HepG2 (cell line): ENCODE results near the gene CYSRT1. TPM values are rescaled to one million over a fixed set of nuclear protein-coding genes. Genes with fewer than 3 reads are reported as not detected.

ENCODE experiments used
- ARNTL ChIP-seq: sonication (generic); formaldehyde crosslinking; IDR thresholded peaks from 2 replicates; pipeline ENCODE4 v1.4.0; 2020; ENCODE audit warnings: mild to moderate bottlenecking, missing genetic modification reagents
- ATF7 ChIP-seq, 2 experiments: fragments of 450-650 bp in 1 of 2; sonication (generic) in 1 of 2; formaldehyde crosslinking in 1 of 2; IDR thresholded peaks; 2 replicates each; pipeline versions ENCODE4 v1.4.0 to v1.6.1; 2016 to 2020; ENCODE audit warnings: antibody characterized with exemption in 1 of 2, mild to moderate bottlenecking in 1 of 2, missing genetic modification reagents in 1 of 2
- CC2D1A ChIP-seq: sonication (generic); formaldehyde crosslinking; IDR thresholded peaks from 2 replicates; pipeline ENCODE4 v1.8.1; 2023; ENCODE audit warnings: mild to moderate bottlenecking, missing genetic modification reagents
- FOXC1 ChIP-seq: sonication (generic); formaldehyde crosslinking; IDR thresholded peaks from 2 replicates; pipeline ENCODE4 v1.8.0; 2022; ENCODE audit warnings: mild to moderate bottlenecking, missing genetic modification reagents, borderline replicate concordance
- KDM5B ChIP-seq: sonication (generic); formaldehyde crosslinking; IDR thresholded peaks from 2 replicates; pipeline ENCODE4 v1.4.0; 2020; ENCODE audit warnings: missing genetic modification reagents, mild to moderate bottlenecking, borderline replicate concordance
- POLR2AphosphoS5 ChIP-seq: IDR thresholded peaks from 2 replicates; pipeline ENCODE4 v1.6.1; 2012; ENCODE audit warnings: low read depth, low read length
- POLR2G ChIP-seq: fragments of 200-400 bp; formaldehyde crosslinking; IDR thresholded peaks from 2 replicates; pipeline ENCODE4 v1.6.1; 2018; ENCODE audit warnings: mild to moderate bottlenecking, low read depth, low read length, moderate library complexity
- SYNCRIP ChIP-seq: fragments of 200-400 bp; formaldehyde crosslinking; IDR thresholded peaks from 2 replicates; pipeline ENCODE4 v1.6.1; 2018; ENCODE audit warnings: mild to moderate bottlenecking, low read depth, low read length; ENCODE audit not compliant: insufficient read depth
- THYN1 ChIP-seq: sonication (generic); formaldehyde crosslinking; IDR thresholded peaks from 2 replicates; pipeline ENCODE4 v1.8.1; 2023; ENCODE audit warnings: low read depth, mild to moderate bottlenecking, moderate library complexity, missing genetic modification reagents, borderline replicate concordance
- XRCC5 ChIP-seq: fragments of 200-400 bp; formaldehyde crosslinking; optimal IDR thresholded peaks from 2 replicates; pipeline ENCODE3; 2017; ENCODE audit warnings: mild to moderate bottlenecking, low read length
- ZFP90 ChIP-seq: sonication (generic); formaldehyde crosslinking; IDR thresholded peaks from 2 replicates; pipeline ENCODE4 v1.8.0; 2022; ENCODE audit warnings: missing genetic modification reagents, mild to moderate bottlenecking, inconsistent platforms, borderline replicate concordance
- ZFYVE20 ChIP-seq: sonication (generic); formaldehyde crosslinking; IDR thresholded peaks from 2 replicates; pipeline ENCODE4 v1.8.0; 2023; ENCODE audit warnings: low read depth, mild to moderate bottlenecking, moderate library complexity, missing genetic modification reagents, borderline replicate concordance
- ZNF326 ChIP-seq: sonication (generic); formaldehyde crosslinking; IDR thresholded peaks from 2 replicates; pipeline ENCODE4 v1.4.0; 2020; ENCODE audit warnings: missing genetic modification reagents, borderline replicate concordance
- ZNF547 ChIP-seq: sonication (generic); formaldehyde crosslinking; IDR thresholded peaks from 2 replicates; pipeline ENCODE4 v1.5.1; 2020; ENCODE audit warnings: mild to moderate bottlenecking, missing genetic modification reagents
- polyA plus RNA-seq, 8 experiments: library from polyadenylated mRNA; depleted of rRNA in 3 of 8; stranded (reverse) in 7 of 8; unstranded in 1 of 8; fragments of >200 nt; fragmentation: Illumina TruSeq in 4 of 8; extraction: Trizol in 4 of 8; gene quantifications; 2 replicates each; pipeline versions ENCODE4 v1.2.1 to v1.2.3, GENCODE V29; 2011 to 2016; ENCODE audit warnings: low read depth in 4 of 8, missing spikeins in 1 of 8, mixed read lengths in 1 of 8; ENCODE audit not compliant: insufficient read depth in 1 of 8
- total RNA-seq, 5 experiments: library from RNA; depleted of rRNA; stranded (reverse); fragments of >200 nt; fragmentation: Illumina TruSeq; extraction: Trizol; gene quantifications; 2 replicates each; pipeline ENCODE4 v1.2.3, GENCODE V29; 2016; ENCODE audit warnings: low read depth in 1 of 5
- TF ChIP-seq, protein P1 (sequence below): IDR thresholded peaks from 2 replicates; pipeline ENCODE4 v1.6.1; 2012; ENCODE audit warnings: inconsistent platforms
- TF ChIP-seq, protein P2 (sequence below): sonication (generic); formaldehyde crosslinking; IDR thresholded peaks from 2 replicates; pipeline ENCODE4 v1.5.0; 2020; ENCODE audit warnings: mild to moderate bottlenecking, missing genetic modification reagents, borderline replicate concordance
- TF ChIP-seq, protein P3 (sequence below): sonication (generic); formaldehyde crosslinking; IDR thresholded peaks from 2 replicates; pipeline ENCODE4 v1.4.0; 2020; ENCODE audit warnings: missing genetic modification reagents
- TF ChIP-seq, protein P4 (sequence below): sonication (generic); formaldehyde crosslinking; IDR thresholded peaks from 2 replicates; pipeline ENCODE4 v1.4.0; 2020; ENCODE audit warnings: missing genetic modification reagents, mild to moderate bottlenecking, borderline replicate concordance
- TF ChIP-seq, protein P5 (sequence below): sonication (generic); formaldehyde crosslinking; IDR thresholded peaks from 2 replicates; pipeline ENCODE4 v1.4.0; 2020; ENCODE audit warnings: missing genetic modification reagents, borderline replicate concordance

Gene CYSRT1
- total and polyA plus RNA-seq, 2 of the 13 experiments (the other 11 are each of a cell fraction or from before 2014, with no cell fraction given) = 1.5 to 2.1 TPM

DNA sequence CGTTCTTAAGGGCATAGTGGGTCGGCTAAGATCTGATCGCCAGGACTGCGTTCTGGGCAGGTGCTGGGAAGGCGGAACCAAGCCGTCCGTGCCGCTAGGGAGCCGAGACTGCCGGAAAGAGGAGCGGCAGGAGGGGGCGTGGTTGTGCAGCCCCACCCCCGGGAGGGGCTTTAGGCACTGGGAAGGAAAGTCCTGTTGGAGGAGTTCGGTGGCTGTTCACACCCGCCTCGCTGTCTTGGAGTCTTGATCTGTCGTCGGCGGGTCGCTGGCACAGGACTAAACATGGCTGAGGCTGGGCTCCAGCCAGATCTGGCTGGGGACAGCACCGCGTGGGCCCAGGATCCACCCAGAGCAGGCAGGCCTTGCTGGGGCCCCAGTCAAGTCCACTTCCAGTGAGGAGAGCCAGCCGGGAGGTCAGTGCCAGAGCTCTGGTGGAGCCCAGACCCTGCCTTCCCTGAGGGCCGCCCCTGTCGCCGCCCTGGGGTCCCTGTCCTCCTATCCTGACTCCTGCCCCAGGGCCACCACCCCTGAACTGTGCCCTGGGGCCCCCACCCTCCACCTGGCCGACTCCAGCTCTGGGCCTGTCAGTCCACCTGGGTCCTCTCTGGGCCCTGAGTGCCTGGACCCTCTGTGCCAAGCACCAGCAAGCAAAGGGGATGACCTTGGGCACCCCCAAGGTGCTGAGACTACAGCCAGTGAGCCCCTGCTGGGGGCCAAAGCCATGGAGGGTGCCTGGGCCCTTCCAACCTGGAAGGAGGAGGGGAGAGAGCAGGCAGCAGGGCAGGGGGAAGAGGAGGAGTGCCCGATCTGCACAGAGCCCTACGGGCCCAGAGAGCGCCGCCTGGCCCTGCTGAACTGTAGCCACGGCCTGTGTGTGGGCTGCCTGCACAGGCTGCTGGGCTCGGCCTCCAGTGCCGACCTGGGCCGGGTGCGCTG is 7.4 kb upstream of the CYSRT1 start (continued):
- TF ChIP-seq ZFYVE20 (peak; percentile 38; the same call in 1 of the 2 replicates), ATF7 (IDR thresholded peaks at IDR 0.05) (no peak), ATF7 (CRISPR knock-in tag; IDR thresholded peaks at IDR 0.05) (0 out of 2 replicates have a peak, but pooled peaks have one; percentile 43), KDM5B (CRISPR knock-in tag) (peak; percentile 14; the same call in 1 of the 2 replicates), FOXC1 (CRISPR knock-in tag) (0 out of 2 replicates have a peak, but pooled peaks have one; percentile 57), SYNCRIP (no peak), THYN1 (CRISPR knock-in tag) (no peak), POLR2AphosphoS5 (peak; percentile 86), CC2D1A (CRISPR knock-in tag) (peak; percentile 74; the same call in 1 of the 2 replicates), ARNTL (CRISPR knock-in tag) (peak; percentile 65), XRCC5 (peak; percentile 69), ZNF326 (CRISPR knock-in tag) (no peak), ZNF547 (CRISPR knock-in tag) (peak; percentile 71), POLR2G (peak; percentile 78), ZFP90 (CRISPR knock-in tag) (peak; percentile 93)
- TF ChIP-seq, protein P1, sequence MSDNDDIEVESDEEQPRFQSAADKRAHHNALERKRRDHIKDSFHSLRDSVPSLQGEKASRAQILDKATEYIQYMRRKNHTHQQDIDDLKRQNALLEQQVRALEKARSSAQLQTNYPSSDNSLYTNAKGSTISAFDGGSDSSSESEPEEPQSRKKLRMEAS = no peak
- TF ChIP-seq, protein P2, sequence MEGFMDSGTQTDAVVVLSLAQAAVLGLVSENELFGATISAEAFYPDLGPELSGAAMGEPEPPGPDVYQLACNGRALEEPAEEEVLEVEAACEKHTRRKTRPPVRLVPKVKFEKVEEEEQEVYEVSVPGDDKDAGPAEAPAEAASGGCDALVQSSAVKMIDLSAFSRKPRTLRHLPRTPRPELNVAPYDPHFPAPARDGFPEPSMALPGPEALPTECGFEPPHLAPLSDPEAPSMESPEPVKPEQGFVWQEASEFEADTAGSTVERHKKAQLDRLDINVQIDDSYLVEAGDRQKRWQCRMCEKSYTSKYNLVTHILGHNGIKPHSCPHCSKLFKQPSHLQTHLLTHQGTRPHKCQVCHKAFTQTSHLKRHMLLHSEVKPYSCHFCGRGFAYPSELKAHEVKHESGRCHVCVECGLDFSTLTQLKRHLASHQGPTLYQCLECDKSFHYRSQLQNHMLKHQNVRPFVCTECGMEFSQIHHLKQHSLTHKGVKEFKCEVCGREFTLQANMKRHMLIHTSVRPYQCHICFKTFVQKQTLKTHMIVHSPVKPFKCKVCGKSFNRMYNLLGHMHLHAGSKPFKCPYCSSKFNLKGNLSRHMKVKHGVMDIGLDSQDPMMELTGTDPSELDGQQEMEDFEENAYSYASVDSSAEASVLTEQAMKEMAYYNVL (CRISPR knock-in tag) = peak; percentile 67
- TF ChIP-seq, protein P3, sequence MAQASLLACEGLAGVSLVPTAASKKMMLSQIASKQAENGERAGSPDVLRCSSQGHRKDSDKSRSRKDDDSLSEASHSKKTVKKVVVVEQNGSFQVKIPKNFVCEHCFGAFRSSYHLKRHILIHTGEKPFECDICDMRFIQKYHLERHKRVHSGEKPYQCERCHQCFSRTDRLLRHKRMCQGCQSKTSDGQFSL (CRISPR knock-in tag) = 0 out of 2 replicates have a peak, but pooled peaks have one; percentile 42
- TF ChIP-seq, protein P4, sequence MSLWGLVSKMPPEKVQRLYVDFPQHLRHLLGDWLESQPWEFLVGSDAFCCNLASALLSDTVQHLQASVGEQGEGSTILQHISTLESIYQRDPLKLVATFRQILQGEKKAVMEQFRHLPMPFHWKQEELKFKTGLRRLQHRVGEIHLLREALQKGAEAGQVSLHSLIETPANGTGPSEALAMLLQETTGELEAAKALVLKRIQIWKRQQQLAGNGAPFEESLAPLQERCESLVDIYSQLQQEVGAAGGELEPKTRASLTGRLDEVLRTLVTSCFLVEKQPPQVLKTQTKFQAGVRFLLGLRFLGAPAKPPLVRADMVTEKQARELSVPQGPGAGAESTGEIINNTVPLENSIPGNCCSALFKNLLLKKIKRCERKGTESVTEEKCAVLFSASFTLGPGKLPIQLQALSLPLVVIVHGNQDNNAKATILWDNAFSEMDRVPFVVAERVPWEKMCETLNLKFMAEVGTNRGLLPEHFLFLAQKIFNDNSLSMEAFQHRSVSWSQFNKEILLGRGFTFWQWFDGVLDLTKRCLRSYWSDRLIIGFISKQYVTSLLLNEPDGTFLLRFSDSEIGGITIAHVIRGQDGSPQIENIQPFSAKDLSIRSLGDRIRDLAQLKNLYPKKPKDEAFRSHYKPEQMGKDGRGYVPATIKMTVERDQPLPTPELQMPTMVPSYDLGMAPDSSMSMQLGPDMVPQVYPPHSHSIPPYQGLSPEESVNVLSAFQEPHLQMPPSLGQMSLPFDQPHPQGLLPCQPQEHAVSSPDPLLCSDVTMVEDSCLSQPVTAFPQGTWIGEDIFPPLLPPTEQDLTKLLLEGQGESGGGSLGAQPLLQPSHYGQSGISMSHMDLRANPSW = no peak
- TF ChIP-seq, protein P5, sequence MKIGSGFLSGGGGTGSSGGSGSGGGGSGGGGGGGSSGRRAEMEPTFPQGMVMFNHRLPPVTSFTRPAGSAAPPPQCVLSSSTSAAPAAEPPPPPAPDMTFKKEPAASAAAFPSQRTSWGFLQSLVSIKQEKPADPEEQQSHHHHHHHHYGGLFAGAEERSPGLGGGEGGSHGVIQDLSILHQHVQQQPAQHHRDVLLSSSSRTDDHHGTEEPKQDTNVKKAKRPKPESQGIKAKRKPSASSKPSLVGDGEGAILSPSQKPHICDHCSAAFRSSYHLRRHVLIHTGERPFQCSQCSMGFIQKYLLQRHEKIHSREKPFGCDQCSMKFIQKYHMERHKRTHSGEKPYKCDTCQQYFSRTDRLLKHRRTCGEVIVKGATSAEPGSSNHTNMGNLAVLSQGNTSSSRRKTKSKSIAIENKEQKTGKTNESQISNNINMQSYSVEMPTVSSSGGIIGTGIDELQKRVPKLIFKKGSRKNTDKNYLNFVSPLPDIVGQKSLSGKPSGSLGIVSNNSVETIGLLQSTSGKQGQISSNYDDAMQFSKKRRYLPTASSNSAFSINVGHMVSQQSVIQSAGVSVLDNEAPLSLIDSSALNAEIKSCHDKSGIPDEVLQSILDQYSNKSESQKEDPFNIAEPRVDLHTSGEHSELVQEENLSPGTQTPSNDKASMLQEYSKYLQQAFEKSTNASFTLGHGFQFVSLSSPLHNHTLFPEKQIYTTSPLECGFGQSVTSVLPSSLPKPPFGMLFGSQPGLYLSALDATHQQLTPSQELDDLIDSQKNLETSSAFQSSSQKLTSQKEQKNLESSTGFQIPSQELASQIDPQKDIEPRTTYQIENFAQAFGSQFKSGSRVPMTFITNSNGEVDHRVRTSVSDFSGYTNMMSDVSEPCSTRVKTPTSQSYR = no peak
